Upper lobe of left lung (tissue), 4 donors: ENCODE measurements around the gene SMOC2.

ENCODE experiments used
- CTCF ChIP-seq, 6 experiments: fragments of 450-650 bp in 4 of 6; fragments of 200-600 bp in 2 of 6; sonication (generic) in 2 of 6; IDR thresholded peaks; one replicate each; pipeline ENCODE4 v1.5.1; 2016 to 2019; ENCODE audit warnings: antibody characterized with exemption in 6 of 6
- EP300 ChIP-seq, 4 donors: sonication (generic); formaldehyde crosslinking; IDR thresholded peaks; one replicate each; pipeline ENCODE4 v1.5.1; 2017; ENCODE audit warnings: antibody characterized with exemption in 4 of 4, control low read depth in 2 of 4
- POLR2A ChIP-seq, 4 donors: fragments of 450-650 bp; IDR thresholded peaks; one replicate each; pipeline ENCODE4 v1.5.1; 2016 to 2017; ENCODE audit warnings: antibody characterized with exemption in 4 of 4, mild to moderate bottlenecking in 2 of 4
- POLR2AphosphoS5 ChIP-seq, 2 donors: sonication (generic); formaldehyde crosslinking; IDR thresholded peaks; one replicate each; pipeline ENCODE4 v1.5.1; 2017; ENCODE audit warnings: antibody characterized with exemption in 2 of 2

GRCh38 chr6:168584671-168585070, 143.7 kb downstream of the SMOC2 start:
- no peak for TF ChIP-seq EP300 (IDR thresholded peaks at IDR 0.05)
- TF ChIP-seq CTCF (IDR thresholded peaks at IDR 0.05): no peak
- no peak for TF ChIP-seq POLR2AphosphoS5 (IDR thresholded peaks at IDR 0.05)
- no peak for TF ChIP-seq POLR2A (IDR thresholded peaks at IDR 0.05)
